Mucosa of rectum (tissue), 2 donors: ENCODE measurements around the gene SMOC2.

Experiments used
- H3K27ac ChIP-seq, 2 donors: one replicate each; pipeline ENCODE4 v1.7.0; 2013; ENCODE audit warnings: inconsistent platforms in 2 of 2, low read depth in 2 of 2, low read length in 2 of 2
- H3K27me3 ChIP-seq, 2 donors: one replicate each; pipeline ENCODE4 v1.7.0; 2013; ENCODE audit warnings: low read length in 2 of 2; ENCODE audit not compliant: control insufficient read depth in 2 of 2, insufficient read depth in 2 of 2
- H3K36me3 ChIP-seq, 2 donors: one replicate each; pipeline ENCODE4 v1.7.0; 2013; ENCODE audit warnings: low read length in 2 of 2; ENCODE audit not compliant: control insufficient read depth in 2 of 2, insufficient read depth in 2 of 2
- H3K4me1 ChIP-seq, 2 donors: one replicate each; pipeline ENCODE4 v1.7.0; 2013; ENCODE audit warnings: low read length in 2 of 2, mild to moderate bottlenecking in 1 of 2; ENCODE audit not compliant: control insufficient read depth in 2 of 2, insufficient read depth in 2 of 2
- H3K4me3 ChIP-seq, 2 donors: one replicate each; pipeline ENCODE4 v1.7.0; 2013; ENCODE audit warnings: low read length in 2 of 2
- H3K9ac ChIP-seq, 2 donors: one replicate each; pipeline ENCODE4 v1.7.0; 2013; ENCODE audit warnings: low read length in 2 of 2, low read depth in 1 of 2, mild to moderate bottlenecking in 1 of 2
- H3K9me3 ChIP-seq, 2 donors: one replicate each; pipeline ENCODE4 v1.7.0; 2013; ENCODE audit warnings: low read length in 2 of 2; ENCODE audit not compliant: control insufficient read depth in 2 of 2
- donor health status: healthy.
- donor health status: Normal muscosa, but diverticular disease.

The SMOC2 gene

DNA sequence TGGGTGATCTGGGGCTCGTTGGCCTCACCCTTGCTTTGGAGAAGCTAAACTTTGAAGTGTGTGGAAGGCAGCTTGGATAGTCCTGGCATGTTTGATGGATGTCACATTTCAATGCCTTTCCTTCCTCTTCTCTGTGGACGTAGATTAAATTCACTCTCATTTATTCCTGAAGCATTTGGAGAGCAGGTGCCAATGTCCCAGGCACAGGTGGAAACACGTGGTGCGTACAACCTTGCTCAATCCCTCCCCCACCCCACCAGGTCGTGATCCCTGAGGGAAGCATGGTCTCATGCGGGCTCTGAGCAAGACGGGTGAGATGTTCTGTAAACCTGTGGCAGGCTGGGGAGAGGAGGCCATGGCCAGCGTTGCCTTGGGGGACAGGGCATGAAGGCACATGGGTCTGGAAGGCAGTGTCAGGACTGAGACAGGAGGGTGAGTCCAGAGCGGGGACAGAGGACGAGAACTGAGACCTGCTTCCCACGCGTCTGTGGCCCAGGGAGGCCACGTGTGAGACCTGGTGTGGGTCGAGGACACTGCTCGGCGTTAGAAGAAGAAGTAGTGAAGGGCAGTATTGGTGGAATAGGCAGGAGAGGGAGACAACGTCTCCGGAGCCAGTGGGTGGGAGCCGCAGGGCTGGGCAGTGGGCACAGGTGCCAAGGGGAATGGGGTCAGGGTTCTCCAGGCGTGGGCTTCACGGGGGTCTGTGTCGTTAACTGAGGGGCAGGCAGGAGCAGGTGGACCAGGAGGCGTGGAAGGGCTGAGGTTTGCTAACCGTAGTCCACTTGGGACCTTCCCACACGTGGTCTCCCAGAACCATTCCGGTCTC lies 34.4 kb downstream of the SMOC2 start:
- H3K9me3 ChIP-seq = peaks cover 0 to 2% of the 10 kb centered on the region in 2 donors
- H3K4me3 ChIP-seq = no peak overlapping the region
- H3K36me3 ChIP-seq = no peaks in the 10 kb centered on the region
- H3K27me3 ChIP-seq = no peaks in the 10 kb centered on the region
- no peaks in the 10 kb centered on the region for H3K4me1 ChIP-seq
- no peak overlapping the region for H3K27ac ChIP-seq
- H3K9ac ChIP-seq = no peak overlapping the region

DNA sequence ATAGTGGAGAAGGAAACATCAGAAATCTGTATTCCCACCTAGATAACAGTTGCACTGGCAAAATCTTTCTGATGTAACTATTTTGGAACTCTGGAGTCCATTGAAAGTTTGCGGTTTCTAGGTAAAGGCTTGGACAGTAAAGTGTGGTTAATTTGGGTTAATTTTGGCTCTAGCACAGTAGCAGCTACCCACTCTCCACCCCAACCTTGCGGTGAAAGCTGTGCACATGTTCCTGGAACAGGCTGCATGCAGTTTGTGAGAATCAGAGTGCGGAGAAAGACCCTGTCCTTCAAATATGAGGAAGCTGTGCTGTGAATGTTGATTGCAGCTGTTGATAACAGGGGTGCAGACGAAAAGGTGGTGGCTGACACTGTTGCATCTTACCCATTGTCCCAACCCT lies 38.4 kb downstream of the SMOC2 start:
- Histone ChIP-seq H3K27me3 (no peaks in the 10 kb centered on the region), H3K9ac (no peak overlapping the region), H3K36me3 (no peaks in the 10 kb centered on the region)

GRCh38 chr6:168480481-168480880 lies 39.5 kb downstream of the SMOC2 start:
- H3K4me1 ChIP-seq = no peaks in the 10 kb centered on the region
- no peak overlapping the region for H3K9ac ChIP-seq
- H3K27me3 ChIP-seq = no peaks in the 10 kb centered on the region
- H3K36me3 ChIP-seq = no peaks in the 10 kb centered on the region
- peaks cover 0 to 5% of the 10 kb centered on the region in 2 donors for H3K9me3 ChIP-seq
- H3K27ac ChIP-seq = no peak overlapping the region
- H3K4me3 ChIP-seq = no peak overlapping the region

More for the DNA sequence above, 38.4 kb downstream of the SMOC2 start:
- peaks cover 0 to 5% of the 10 kb centered on the region in 2 donors for H3K9me3 ChIP-seq
- H3K4me1 ChIP-seq = no peaks in the 10 kb centered on the region
- no peak overlapping the region for H3K27ac ChIP-seq
- no peak overlapping the region for H3K4me3 ChIP-seq

DNA sequence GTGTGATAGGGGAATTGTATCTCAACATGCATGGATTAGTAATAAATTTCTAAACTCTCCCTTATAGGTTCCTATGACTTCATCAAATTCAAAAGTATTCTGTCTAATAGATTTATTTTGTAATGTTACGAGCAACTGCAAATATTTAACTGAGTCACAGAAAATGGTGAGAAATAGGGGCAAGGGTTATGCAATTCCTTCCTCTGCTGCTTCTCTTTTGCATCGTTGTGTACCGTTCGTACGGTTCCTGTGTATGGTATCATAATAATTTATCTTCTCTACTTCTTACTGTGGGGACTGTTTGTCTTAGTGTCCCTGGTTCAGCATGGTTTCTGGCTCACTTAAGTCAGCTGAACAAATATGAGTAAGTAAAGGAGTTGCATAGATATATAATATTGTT lies 44.8 kb downstream of the SMOC2 start:
- no peaks in the 10 kb centered on the region for H3K27me3 ChIP-seq
- H3K4me1 ChIP-seq = no peaks in the 10 kb centered on the region
- H3K36me3 ChIP-seq = no peaks in the 10 kb centered on the region
- H3K9me3 ChIP-seq = no peaks in the 10 kb centered on the region
- H3K9ac ChIP-seq = no peak overlapping the region
- no peak overlapping the region for H3K4me3 ChIP-seq
- no peak overlapping the region for H3K27ac ChIP-seq

DNA sequence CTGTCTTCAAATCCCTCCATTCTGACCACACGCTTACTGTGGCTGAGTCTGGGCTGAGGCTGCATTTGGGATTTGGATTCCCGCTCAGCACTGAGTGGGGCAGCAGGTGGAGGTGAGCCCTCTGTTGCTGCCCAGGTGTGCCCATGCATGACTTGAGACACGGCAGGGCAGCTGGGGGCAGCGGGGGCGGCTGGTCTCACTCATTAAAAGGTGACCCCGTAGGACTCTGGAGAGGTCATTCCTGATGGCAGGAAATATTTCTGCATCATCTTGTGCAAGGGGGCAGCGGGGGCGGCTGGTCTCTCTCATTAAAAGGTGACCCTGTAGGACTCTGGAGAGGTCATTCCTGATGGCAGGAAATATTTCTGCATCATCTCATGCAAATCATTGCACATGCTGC lies 49.8 kb downstream of the SMOC2 start:
- H3K27me3 ChIP-seq = no peaks in the 10 kb centered on the region
- H3K9ac ChIP-seq = no peak overlapping the region

GRCh38 chr6:168493976-168494375 lies 53.0 kb downstream of the SMOC2 start:
- no peaks in the 10 kb centered on the region for H3K4me1 ChIP-seq

More for the DNA sequence above, 49.8 kb downstream of the SMOC2 start:
- Histone ChIP-seq H3K27ac (no peak overlapping the region), H3K4me3 (no peak overlapping the region), H3K4me1 (no peaks in the 10 kb centered on the region), H3K36me3 (no peaks in the 10 kb centered on the region), H3K9me3 (no peaks in the 10 kb centered on the region)

DNA sequence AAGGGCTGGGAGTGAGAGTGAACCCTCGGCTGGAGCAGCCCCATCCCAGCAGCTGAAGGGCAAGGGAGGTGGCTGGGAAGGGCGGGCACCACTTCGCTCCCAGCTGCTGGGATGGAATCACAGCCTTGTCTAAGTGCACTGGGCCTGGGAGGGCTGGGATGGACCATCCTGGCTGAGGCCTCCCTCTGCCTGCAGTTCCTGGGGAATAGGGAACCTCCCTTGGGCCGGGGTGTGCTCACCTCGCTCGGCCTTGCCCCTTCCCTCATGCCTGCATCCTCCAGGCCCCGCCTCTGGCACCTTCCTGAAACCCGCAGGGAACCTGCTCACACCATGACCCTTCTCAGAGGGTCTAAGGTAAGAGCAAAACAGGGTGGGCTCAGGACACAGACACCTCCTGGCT lies 53.7 kb downstream of the SMOC2 start:
- H3K27me3 ChIP-seq = no peaks in the 10 kb centered on the region
- H3K4me1 ChIP-seq = no peaks in the 10 kb centered on the region
- no peak overlapping the region for H3K9ac ChIP-seq
- no peaks in the 10 kb centered on the region for H3K9me3 ChIP-seq
- no peak overlapping the region for H3K4me3 ChIP-seq
- H3K27ac ChIP-seq = no peak overlapping the region
- H3K36me3 ChIP-seq = no peaks in the 10 kb centered on the region

More at GRCh38 chr6:168493976-168494375, 53.0 kb downstream of the SMOC2 start:
- Histone ChIP-seq H3K27ac (no peak overlapping the region), H3K4me3 (no peak overlapping the region), H3K27me3 (no peaks in the 10 kb centered on the region), H3K9ac (no peak overlapping the region), H3K36me3 (no peaks in the 10 kb centered on the region), H3K9me3 (no peaks in the 10 kb centered on the region)

DNA sequence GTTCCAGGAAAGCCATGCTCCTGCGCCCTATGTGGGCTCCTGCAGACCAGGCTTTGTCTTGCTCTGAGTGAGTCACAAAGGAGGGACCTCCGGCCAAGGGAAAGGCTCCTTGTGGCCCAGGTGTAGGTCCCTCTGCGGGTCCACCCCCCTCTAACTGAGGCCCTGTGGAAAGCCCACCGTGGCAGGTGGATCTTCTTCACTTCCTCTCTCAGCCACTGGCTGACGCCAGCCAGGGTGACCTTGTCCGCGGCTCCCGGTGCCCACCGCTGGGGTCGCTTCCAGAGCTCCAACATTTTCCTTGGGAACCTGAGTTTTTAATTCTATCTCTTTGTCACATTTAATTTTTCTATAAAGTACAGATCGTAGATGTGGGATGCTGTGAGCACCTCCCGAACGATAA lies 54.1 kb downstream of the SMOC2 start:
- Histone ChIP-seq H3K4me1 (no peaks in the 10 kb centered on the region), H3K36me3 (no peaks in the 10 kb centered on the region), H3K27me3 (no peaks in the 10 kb centered on the region), H3K9me3 (no peaks in the 10 kb centered on the region), H3K4me3 (no peak overlapping the region), H3K27ac (no peak overlapping the region), H3K9ac (no peak overlapping the region)

GRCh38 chr6:168495636-168496035 lies 54.7 kb downstream of the SMOC2 start:
- Histone ChIP-seq H3K9me3 (no peaks in the 10 kb centered on the region), H3K27ac (no peak overlapping the region), H3K9ac (no peak overlapping the region), H3K36me3 (no peaks in the 10 kb centered on the region), H3K4me1 (no peaks in the 10 kb centered on the region), H3K4me3 (no peak overlapping the region), H3K27me3 (no peaks in the 10 kb centered on the region)

DNA sequence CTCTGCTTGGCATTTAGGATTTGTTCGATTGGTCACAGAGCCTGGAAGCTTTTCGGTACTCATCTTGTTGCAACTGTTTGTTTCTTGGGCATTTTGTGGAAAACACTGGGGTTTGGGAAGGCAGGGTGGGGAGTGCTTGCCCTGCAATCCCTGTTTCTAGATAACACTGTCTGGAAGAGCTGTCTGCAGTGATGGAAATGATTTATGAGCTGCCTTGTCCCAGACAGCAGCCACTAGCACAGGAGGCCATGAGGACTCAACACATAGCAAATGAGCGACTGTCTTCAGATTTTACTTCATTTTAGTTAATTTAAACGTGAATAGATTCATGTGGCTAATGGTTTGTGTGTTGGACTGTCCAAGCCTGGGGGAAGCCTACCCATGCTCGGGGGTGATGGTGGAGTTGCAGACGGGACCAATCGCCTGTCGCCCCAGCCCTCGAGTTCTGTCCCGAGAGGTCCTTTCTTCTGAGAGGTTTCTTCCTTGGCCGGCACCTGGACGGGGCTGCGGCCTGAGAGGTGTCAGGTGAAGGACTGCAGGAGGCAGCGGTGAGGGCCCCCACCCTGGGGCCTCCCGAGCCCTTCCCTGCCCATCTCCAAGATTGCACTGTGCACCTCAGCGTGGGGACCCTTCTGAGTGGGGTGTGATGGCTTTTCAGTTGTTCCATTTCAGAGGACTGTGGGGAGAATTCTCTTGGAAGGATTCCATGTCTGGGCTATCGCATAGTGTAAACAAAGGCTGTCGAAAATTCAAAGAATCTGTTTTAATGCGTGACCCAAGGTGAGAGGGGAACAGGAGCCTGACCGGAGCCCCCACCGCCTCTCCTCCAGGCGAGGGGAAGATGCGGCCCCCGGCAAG lies 55.4 kb downstream of the SMOC2 start:
- no peaks in the 10 kb centered on the region for H3K9me3 ChIP-seq
- H3K27me3 ChIP-seq = no peaks in the 10 kb centered on the region
- H3K27ac ChIP-seq = no peak overlapping the region
- no peak overlapping the region for H3K4me3 ChIP-seq
- H3K36me3 ChIP-seq = no peaks in the 10 kb centered on the region
- H3K4me1 ChIP-seq = no peaks in the 10 kb centered on the region
- H3K9ac ChIP-seq = no peak overlapping the region
